CD4-positive, alpha-beta T cell (primary cell): ENCODE results near the gene TTC33. TPM values are rescaled to one million over a fixed set of nuclear protein-coding genes. Genes with fewer than 3 reads are reported as not detected.

Experiments
- ATAC-seq: fragments of 200-7000 bp; cut with Tn5 transposase; one replicate; pipeline ENCODE4 v1.10.0; 2022; ENCODE audit warnings: mild to moderate bottlenecking; ENCODE audit not compliant: poor library complexity
- CTCF ChIA-PET: fragments of 350-600 bp; sonication (Branson Sonifier 250); formaldehyde crosslinking; loops from one replicate; lab custom pipeline; 2021; ENCODE audit warnings: antibody characterized with exemption, inconsistent platforms; lab: Charles Lee
- POLR2A ChIA-PET: fragments of 350-600 bp; sonication (Branson Sonifier 250); formaldehyde crosslinking; loops from one replicate; lab custom pipeline; 2021; ENCODE audit warnings: antibody characterized with exemption, inconsistent platforms; lab: Charles Lee
- DNase-seq, 14 experiments: peaks; one replicate each; pipeline ENCODE4 v3.0.0-alpha.2; 2013 to 2020; ENCODE audit warnings: mixed read lengths in 2 of 14
- H3K27ac ChIP-seq, 2 donors: one replicate each; pipeline versions ENCODE4 v1.5.1 to v1.7.0; 2013; ENCODE audit warnings: low read length in 2 of 2, low read depth in 1 of 2, mild to moderate bottlenecking in 1 of 2
- H3K27me3 ChIP-seq, 2 experiments: 1 replicate in 1 of 2; 2 replicates in 1 of 2; pipeline versions ENCODE4 v1.6.1 to v1.7.0; 2013; ENCODE audit warnings: low read length in 2 of 2, control low read depth in 1 of 2, mild to moderate bottlenecking in 1 of 2, moderate library complexity in 1 of 2; ENCODE audit not compliant: insufficient read depth in 2 of 2, control insufficient read depth in 1 of 2
- H3K36me3 ChIP-seq: one replicate; pipeline ENCODE4 v1.6.1; 2013; ENCODE audit warnings: low read length, control low read depth; ENCODE audit not compliant: insufficient read depth
- H3K4me1 ChIP-seq: one replicate; pipeline ENCODE4 v1.6.1; 2013; ENCODE audit warnings: low read length, control low read depth; ENCODE audit not compliant: insufficient read depth
- H3K4me3 ChIP-seq: one replicate; pipeline ENCODE4 v1.5.1; 2013; ENCODE audit warnings: mild to moderate bottlenecking, low read length, moderate library complexity
- H3K9me3 ChIP-seq, 2 experiments: 1 replicate in 1 of 2; 2 replicates in 1 of 2; pipeline versions ENCODE4 v1.6.1 to v1.7.0; 2013; ENCODE audit warnings: low read length in 2 of 2, mild to moderate bottlenecking in 2 of 2, control low read depth in 1 of 2, moderate library complexity in 1 of 2; ENCODE audit not compliant: control insufficient read depth in 1 of 2, insufficient read depth in 1 of 2
- H3K27ac Mint-ChIP-seq: one replicate; pipeline ENCODE4 v1.8.0; 2020; ENCODE audit warnings: mixed read lengths
- H3K27me3 Mint-ChIP-seq: one replicate; pipeline ENCODE4 v1.8.0; 2021; ENCODE audit warnings: mixed read lengths
- H3K36me3 Mint-ChIP-seq: one replicate; pipeline ENCODE4 v1.8.0; 2021; ENCODE audit warnings: low read depth, mixed read lengths
- H3K4me1 Mint-ChIP-seq: one replicate; pipeline ENCODE4 v1.8.0; 2021; ENCODE audit warnings: low read depth, mixed read lengths
- H3K4me3 Mint-ChIP-seq: one replicate; pipeline ENCODE4 v1.8.0; 2020; ENCODE audit warnings: mild to moderate bottlenecking, mixed read lengths
- H3K9me3 Mint-ChIP-seq: one replicate; pipeline ENCODE4 v1.8.0; 2020; ENCODE audit warnings: mixed read lengths
- intact Hi-C, 2 experiments: fragments of 100-400 bp; cut with DNase I in 1 of 2; cut with micrococcal nuclease in 1 of 2; formaldehyde crosslinking; loops; one replicate each; pipeline versions ENCODE4 v1.15.1 to v1.9.0; 2023 to 2025; cut with DNase I, micrococcal nuclease
- total RNA-seq, 174 experiments: library from RNA in 2 of 174; stranded (reverse) in 2 of 174; gene quantifications; one replicate each; pipeline ENCODE4 v1.2.3 and lab custom pipeline; 2021 to 2026
- TF ChIP-seq, protein P1 (sequence below): fragments of 200-600 bp; IDR thresholded peaks from one replicate; pipeline ENCODE4 v1.8.0; 2022; ENCODE audit warnings: antibody characterized with exemption, mild to moderate bottlenecking

TTC33 gene
- total RNA-seq, 2 experiments from 2014 or later: 8.7 to 12.0 TPM

GRCh38 chr5:40676613-40677343 lies 79.0 kb downstream of the TTC33 start:
- Mint-ChIP-seq H3K27ac (peak overlapping the region; percentile 84), H3K9me3 (no peaks in the 10 kb centered on the region), H3K4me3 (peak overlapping the region; percentile 70), H3K36me3 (peaks cover 31% of the 10 kb centered on the region), H3K4me1 (peaks cover 69% of the 10 kb centered on the region), H3K27me3 (no peaks in the 10 kb centered on the region)
- no peaks in the 10 kb centered on the region for H3K27me3 ChIP-seq
- H3K27ac ChIP-seq: peak overlapping the region in 1 of 2 donors; percentile 42
- CTCF ChIA-PET: interaction anchor here (1.3 to 1.4 kb wide), 2 partner anchors 9 to 17 kb away, joined by 3 to 4 read pairs; no protein-coding TSS in a partner anchor
- intact Hi-C loops: no loop called here
- POLR2A ChIA-PET: interaction anchor here (0.7 to 9.6 kb wide), 13 partner anchors 9 to 292 kb away, joined by 3 to 103 read pairs (median 4); no protein-coding TSS in a partner anchor
- DNase-seq: no peak
- H3K36me3 ChIP-seq: peaks cover 6% of the 10 kb centered on the region
- no peaks in the 10 kb centered on the region for H3K9me3 ChIP-seq
- TF ChIP-seq, protein P1, sequence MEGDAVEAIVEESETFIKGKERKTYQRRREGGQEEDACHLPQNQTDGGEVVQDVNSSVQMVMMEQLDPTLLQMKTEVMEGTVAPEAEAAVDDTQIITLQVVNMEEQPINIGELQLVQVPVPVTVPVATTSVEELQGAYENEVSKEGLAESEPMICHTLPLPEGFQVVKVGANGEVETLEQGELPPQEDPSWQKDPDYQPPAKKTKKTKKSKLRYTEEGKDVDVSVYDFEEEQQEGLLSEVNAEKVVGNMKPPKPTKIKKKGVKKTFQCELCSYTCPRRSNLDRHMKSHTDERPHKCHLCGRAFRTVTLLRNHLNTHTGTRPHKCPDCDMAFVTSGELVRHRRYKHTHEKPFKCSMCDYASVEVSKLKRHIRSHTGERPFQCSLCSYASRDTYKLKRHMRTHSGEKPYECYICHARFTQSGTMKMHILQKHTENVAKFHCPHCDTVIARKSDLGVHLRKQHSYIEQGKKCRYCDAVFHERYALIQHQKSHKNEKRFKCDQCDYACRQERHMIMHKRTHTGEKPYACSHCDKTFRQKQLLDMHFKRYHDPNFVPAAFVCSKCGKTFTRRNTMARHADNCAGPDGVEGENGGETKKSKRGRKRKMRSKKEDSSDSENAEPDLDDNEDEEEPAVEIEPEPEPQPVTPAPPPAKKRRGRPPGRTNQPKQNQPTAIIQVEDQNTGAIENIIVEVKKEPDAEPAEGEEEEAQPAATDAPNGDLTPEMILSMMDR: no peak
- H3K4me1 ChIP-seq: peaks cover 43% of the 10 kb centered on the region
- no peak for ATAC-seq
- no peak overlapping the region for H3K4me3 ChIP-seq

DNA sequence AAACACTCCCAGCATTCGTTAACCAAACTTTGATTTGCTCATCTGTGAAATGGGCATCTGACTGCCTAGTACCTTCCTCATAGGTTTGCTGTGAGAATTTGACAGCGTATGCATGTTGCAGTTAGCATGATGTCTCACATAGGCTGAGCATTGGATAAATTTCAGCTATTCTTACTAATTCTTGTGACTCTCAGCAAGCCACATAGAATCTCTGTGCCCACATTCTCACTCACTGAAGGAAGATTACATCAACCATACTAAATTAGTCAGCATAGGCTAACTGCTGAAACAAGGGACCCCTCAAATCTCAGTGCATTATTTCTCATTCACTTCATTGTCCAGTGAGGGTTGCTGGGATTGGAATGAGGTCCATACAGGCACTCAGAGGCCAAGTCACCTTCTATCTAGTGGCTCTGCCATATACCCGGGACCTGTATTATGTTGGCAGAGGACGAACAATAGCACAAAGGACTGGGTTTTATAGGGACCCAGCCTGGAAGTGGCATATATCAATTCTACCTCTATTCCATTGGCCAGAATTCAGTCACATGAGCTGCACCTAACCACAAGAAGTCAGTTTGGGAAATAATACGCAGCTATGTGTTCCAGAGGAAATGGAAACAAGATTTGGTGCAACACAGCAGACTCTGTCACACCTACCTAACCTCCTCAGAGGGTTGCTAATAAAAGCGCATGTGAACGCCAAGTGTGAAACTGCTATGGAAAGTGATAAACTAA lies 80.2 kb downstream of the TTC33 start:
- Mint-ChIP-seq H3K27ac (peak overlapping the region; percentile 84), H3K27me3 (no peaks in the 10 kb centered on the region), H3K9me3 (no peaks in the 10 kb centered on the region), H3K36me3 (peaks cover 19% of the 10 kb centered on the region), H3K4me1 (peaks cover 77% of the 10 kb centered on the region), H3K4me3 (peak overlapping the region; percentile 58)
- TF ChIP-seq, protein P1: no peak
- intact Hi-C loops: no loop called here
- Histone ChIP-seq H3K27me3 (no peaks in the 10 kb centered on the region), H3K36me3 (no peaks in the 10 kb centered on the region), H3K27ac (peak overlapping the region; percentile 8 to 32), H3K4me3 (no peak overlapping the region), H3K4me1 (peaks cover 47% of the 10 kb centered on the region), H3K9me3 (no peaks in the 10 kb centered on the region)
- ATAC-seq (peak; percentile 7), DNase-seq (peak in 4 of 14 experiments; percentile 22 to 86 (median 53))
- CTCF ChIA-PET: no interaction called here
- POLR2A ChIA-PET: interaction anchor here (0.7 to 9.6 kb wide), 11 partner anchors 10 to 265 kb away, joined by 3 to 103 read pairs (median 4); no protein-coding TSS in a partner anchor

- no peaks in the 10 kb centered on the region for H3K36me3 ChIP-seq
- intact Hi-C loops: no loop called here
- H3K4me1 ChIP-seq: peaks cover 49% of the 10 kb centered on the region
- TF ChIP-seq, protein P1: no peak
- no peak overlapping the region for H3K27ac ChIP-seq
- DNase-seq (no peak), ATAC-seq (no peak)
- Mint-ChIP-seq H3K36me3 (peaks cover 11% of the 10 kb centered on the region), H3K4me1 (peaks cover 85% of the 10 kb centered on the region), H3K9me3 (no peaks in the 10 kb centered on the region), H3K27me3 (no peaks in the 10 kb centered on the region), H3K27ac (peak overlapping the region; percentile 75), H3K4me3 (peak overlapping the region; percentile 37)
- ChIA-PET POLR2A (interaction anchor here (0.7 to 9.6 kb wide), 4 partner anchors 21 to 208 kb away, joined by 3 to 103 read pairs (median 5); no protein-coding TSS in a partner anchor), CTCF (no interaction called here)
- no peaks in the 10 kb centered on the region for H3K27me3 ChIP-seq
- H3K4me3 ChIP-seq: no peak overlapping the region
- no peaks in the 10 kb centered on the region for H3K9me3 ChIP-seq
Observed at GRCh38 chr5:40674661-40675235, 81.0 kb downstream of the TTC33 start.
